Rectal smooth muscle tissue (tissue), 1 donor: ENCODE results near the gene PPP1R14C.

Source experiments
- H3K27ac ChIP-seq: one replicate; pipeline ENCODE4 v1.7.0; 2013; ENCODE audit warnings: low read depth, low read length, inconsistent platforms
- H3K27me3 ChIP-seq: one replicate; pipeline ENCODE4 v1.7.0; 2013; ENCODE audit warnings: low read length; ENCODE audit not compliant: control insufficient read depth, insufficient read depth
- H3K36me3 ChIP-seq: one replicate; pipeline ENCODE4 v1.7.0; 2013; ENCODE audit warnings: low read length; ENCODE audit not compliant: control insufficient read depth, insufficient read depth
- H3K4me1 ChIP-seq: one replicate; pipeline ENCODE4 v1.7.0; 2013; ENCODE audit warnings: low read length; ENCODE audit not compliant: control insufficient read depth, insufficient read depth
- H3K4me3 ChIP-seq: one replicate; pipeline ENCODE4 v1.7.0; 2013; ENCODE audit warnings: low read length
- H3K9ac ChIP-seq: one replicate; pipeline ENCODE4 v1.7.0; 2013; ENCODE audit warnings: low read length

PPP1R14C gene

GRCh38 chr6:150254770-150255169 is 111.9 kb downstream of the PPP1R14C start:
- H3K27ac ChIP-seq: no peak overlapping the region
- H3K36me3 ChIP-seq: no peaks in the 10 kb centered on the region
- H3K4me3 ChIP-seq: no peak overlapping the region
- no peaks in the 10 kb centered on the region for H3K27me3 ChIP-seq
- H3K9ac ChIP-seq: no peak overlapping the region
- H3K4me1 ChIP-seq: no peaks in the 10 kb centered on the region

GRCh38 chr6:150255840-150256239 is 113.0 kb downstream of the PPP1R14C start:
- H3K27me3 ChIP-seq: no peaks in the 10 kb centered on the region
- no peak overlapping the region for H3K4me3 ChIP-seq
- H3K27ac ChIP-seq: no peak overlapping the region
- H3K4me1 ChIP-seq: no peaks in the 10 kb centered on the region
- no peak overlapping the region for H3K9ac ChIP-seq
- no peaks in the 10 kb centered on the region for H3K36me3 ChIP-seq

DNA sequence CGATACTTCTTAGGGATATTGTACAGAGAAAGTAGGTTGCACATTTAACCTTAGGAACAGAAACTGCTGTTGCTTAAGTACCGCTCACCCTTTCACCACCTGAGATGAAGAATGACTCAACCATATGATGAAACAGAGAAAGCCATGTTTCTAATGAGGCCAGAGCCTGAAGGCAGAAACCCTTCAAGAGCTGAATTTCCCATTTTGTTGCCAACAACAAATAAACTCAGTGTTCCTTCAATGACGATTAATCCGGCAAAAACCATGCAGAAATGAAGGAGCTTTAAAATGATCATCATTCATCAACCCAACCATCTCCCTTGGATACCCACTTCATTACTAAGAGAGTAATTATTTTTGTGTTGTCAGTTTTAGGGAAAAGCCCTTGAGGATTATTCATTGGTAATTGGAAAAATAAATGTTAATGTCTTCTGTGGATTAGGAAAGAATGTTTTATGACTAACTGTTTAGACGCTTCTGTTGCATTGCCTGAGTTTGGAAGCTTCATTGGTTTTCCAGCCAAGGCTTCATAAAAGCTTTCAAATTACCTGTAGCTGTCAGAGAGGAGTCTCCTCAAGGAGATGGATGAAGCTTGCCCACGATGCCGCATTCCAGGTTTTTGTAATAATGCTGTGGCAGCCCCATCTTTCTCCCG is 113.9 kb downstream of the PPP1R14C start:
- Histone ChIP-seq H3K4me1 (no peaks in the 10 kb centered on the region), H3K36me3 (no peaks in the 10 kb centered on the region), H3K27ac (no peak overlapping the region), H3K4me3 (no peak overlapping the region), H3K9ac (no peak overlapping the region), H3K27me3 (no peaks in the 10 kb centered on the region)

GRCh38 chr6:150258381-150258780 is 115.5 kb downstream of the PPP1R14C start:
- H3K4me1 ChIP-seq: no peaks in the 10 kb centered on the region
- H3K36me3 ChIP-seq: no peaks in the 10 kb centered on the region
- no peak overlapping the region for H3K9ac ChIP-seq
- no peak overlapping the region for H3K27ac ChIP-seq
- no peaks in the 10 kb centered on the region for H3K27me3 ChIP-seq
- H3K4me3 ChIP-seq: no peak overlapping the region

DNA sequence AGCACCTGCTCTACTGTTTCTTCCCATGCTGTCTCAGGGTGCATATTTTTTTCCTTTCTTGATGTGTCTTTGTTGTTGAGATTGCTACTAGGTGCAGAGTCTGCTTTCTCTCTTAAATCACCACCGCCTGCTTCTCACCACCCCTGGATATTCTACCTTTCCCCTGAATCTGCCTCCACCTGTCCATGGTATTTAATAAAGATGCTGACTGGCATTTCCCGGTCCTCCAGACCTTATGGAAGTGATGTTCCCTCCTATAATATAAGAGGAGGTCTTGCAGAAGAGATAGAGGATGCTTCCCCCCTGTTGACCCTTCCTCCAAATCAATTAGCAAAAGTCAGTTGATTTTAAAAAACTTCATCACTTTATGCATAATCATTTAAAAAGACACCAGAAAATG is 118.1 kb downstream of the PPP1R14C start:
- no peaks in the 10 kb centered on the region for H3K4me1 ChIP-seq
- no peak overlapping the region for H3K4me3 ChIP-seq
- no peaks in the 10 kb centered on the region for H3K36me3 ChIP-seq
- no peaks in the 10 kb centered on the region for H3K27me3 ChIP-seq
- H3K9ac ChIP-seq: no peak overlapping the region
- H3K27ac ChIP-seq: no peak overlapping the region

DNA sequence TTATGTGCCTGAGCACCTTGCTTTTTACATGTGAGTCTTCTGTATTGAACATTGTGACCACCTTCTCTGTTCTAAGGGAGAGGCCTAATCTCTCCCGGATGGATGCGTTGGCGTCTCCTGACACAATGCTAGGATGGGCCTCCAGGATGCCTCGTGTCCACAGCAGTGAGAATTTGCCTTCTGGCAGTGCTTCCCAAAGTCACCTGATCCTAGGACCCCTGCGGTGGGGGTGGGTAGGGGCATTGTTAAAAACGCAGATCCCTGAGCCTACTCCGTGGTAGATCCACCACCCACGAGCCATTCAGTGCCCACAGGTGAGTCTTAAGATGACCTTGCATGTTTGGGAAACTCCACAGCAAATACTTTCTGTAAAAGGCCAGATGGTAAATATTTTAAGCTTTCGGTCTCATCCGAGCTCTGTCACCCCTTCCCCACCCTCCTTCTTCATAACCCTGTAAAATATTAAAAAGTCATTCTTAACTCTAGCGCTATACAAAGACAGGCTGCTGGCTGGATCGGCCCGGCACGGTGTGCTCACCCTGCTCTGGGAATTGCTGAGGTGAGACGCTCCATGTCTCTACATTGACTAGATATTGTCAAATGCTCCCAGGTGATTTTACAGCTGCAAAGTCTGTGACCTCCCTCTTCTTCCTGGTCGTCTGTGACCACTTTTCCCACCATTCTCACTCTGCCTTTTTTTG is 119.3 kb downstream of the PPP1R14C start:
- no peaks in the 10 kb centered on the region for H3K36me3 ChIP-seq
- H3K9ac ChIP-seq: no peak overlapping the region
- H3K27me3 ChIP-seq: no peaks in the 10 kb centered on the region
- no peaks in the 10 kb centered on the region for H3K4me1 ChIP-seq
- no peak overlapping the region for H3K27ac ChIP-seq
- H3K4me3 ChIP-seq: no peak overlapping the region

GRCh38 chr6:150263765-150264404 is 121.0 kb downstream of the PPP1R14C start:
- H3K27ac ChIP-seq: no peak overlapping the region
- no peaks in the 10 kb centered on the region for H3K36me3 ChIP-seq
- no peaks in the 10 kb centered on the region for H3K4me1 ChIP-seq
- H3K4me3 ChIP-seq: no peak overlapping the region
- no peaks in the 10 kb centered on the region for H3K27me3 ChIP-seq
- H3K9ac ChIP-seq: no peak overlapping the region

GRCh38 chr6:150266309-150266708 is 123.5 kb downstream of the PPP1R14C start:
- Histone ChIP-seq H3K27ac (no peak overlapping the region), H3K4me3 (no peak overlapping the region), H3K4me1 (no peaks in the 10 kb centered on the region), H3K9ac (no peak overlapping the region), H3K27me3 (no peaks in the 10 kb centered on the region), H3K36me3 (no peaks in the 10 kb centered on the region)

DNA sequence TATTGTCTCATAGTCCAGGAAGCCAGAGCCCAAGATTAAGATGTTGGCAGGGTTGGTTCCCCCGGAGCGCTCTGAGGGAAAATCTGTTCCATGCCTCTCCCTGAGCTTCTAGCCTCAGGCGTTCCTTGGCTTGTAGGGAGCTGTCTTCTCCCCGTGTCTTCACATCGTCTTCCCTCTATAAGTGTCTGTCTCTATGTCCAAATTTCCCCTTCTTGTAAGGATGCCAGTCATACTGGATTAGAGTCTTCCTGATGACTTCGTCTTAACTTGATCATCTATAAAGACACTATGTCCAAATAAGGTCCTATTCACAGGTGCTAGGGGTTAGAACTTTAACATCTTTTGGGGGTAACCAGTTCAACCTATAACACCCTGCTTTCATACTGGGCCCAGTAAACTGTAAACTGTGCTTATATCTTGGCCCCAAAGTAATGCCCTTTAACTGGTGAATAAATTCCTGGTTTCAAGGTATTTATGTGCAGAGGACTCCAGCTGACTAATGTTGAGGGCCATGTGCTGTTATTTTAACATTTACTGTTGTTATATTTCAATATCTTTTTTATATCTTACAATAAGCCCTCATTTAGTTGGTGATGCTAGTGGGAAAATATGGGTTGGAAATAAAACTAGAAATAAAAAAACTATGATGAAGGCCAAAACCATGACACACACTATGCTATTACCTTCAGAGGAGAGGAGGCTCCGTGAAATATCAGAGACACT is 124.3 kb downstream of the PPP1R14C start:
- Histone ChIP-seq H3K4me1 (no peaks in the 10 kb centered on the region), H3K27me3 (no peaks in the 10 kb centered on the region), H3K36me3 (no peaks in the 10 kb centered on the region), H3K27ac (no peak overlapping the region), H3K4me3 (no peak overlapping the region), H3K9ac (no peak overlapping the region)

GRCh38 chr6:150267686-150268561 is 125.1 kb downstream of the PPP1R14C start:
- Histone ChIP-seq H3K27ac (no peak overlapping the region), H3K4me1 (no peaks in the 10 kb centered on the region), H3K36me3 (no peaks in the 10 kb centered on the region), H3K27me3 (no peaks in the 10 kb centered on the region), H3K4me3 (no peak overlapping the region), H3K9ac (no peak overlapping the region)

DNA sequence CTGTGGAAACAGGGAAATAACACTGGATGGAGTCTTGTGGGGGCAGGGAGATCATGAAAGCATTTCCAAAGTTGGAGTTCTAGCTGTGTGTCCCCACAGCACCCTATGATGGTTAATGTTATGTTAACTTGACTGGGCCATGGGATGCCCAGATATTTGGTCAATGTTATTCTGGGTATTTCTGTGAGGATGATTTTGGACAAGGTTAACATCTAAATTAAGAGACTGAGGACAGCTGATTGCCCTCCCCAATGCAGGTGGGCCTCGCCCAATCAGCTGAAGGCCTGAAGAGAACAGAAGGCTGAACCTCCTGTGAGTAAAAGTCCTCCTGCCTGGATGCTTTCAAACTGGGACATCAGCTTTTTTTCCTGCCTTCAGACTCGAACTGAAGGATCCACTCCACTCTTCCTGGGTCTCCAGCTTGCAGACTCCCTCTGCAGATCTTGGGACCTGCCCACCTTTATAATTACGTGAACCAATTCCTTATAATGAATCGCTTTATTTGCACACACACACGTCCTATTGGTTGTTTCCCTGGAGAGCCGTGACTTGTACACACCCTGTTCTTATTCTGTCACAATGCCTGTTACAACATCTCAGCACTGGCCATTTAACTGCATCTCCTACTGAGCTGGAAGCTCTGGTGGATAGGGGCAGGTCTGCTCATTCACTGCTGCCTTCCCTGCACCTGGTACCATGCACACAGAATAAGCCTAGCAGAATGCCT is 126.4 kb downstream of the PPP1R14C start:
- Histone ChIP-seq H3K4me1 (no peaks in the 10 kb centered on the region), H3K4me3 (no peak overlapping the region), H3K36me3 (no peaks in the 10 kb centered on the region), H3K9ac (no peak overlapping the region), H3K27ac (no peak overlapping the region), H3K27me3 (no peaks in the 10 kb centered on the region)
